BE2C (cell line): Measurements from ENCODE around the gene INHBE.

Source experiments
- DNase-seq: peaks from one replicate; pipeline ENCODE4 v3.0.0-alpha.2; 2020
- H3K27me3 ChIP-seq: fragments of 250-450 bp; sonication (Bioruptor Pico); 2 replicates; pipeline ENCODE4 v1.5.1; 2020; ENCODE audit warnings: mild to moderate bottlenecking
- H3K36me3 ChIP-seq: fragments of 250-450 bp; sonication (Bioruptor Pico); 2 replicates; pipeline ENCODE4 v1.5.1; 2020; ENCODE audit warnings: mild to moderate bottlenecking
- H3K4me1 ChIP-seq: fragments of 250-450 bp; sonication (Bioruptor Pico); 2 replicates; pipeline ENCODE4 v1.5.1; 2020
- H3K4me3 ChIP-seq: 2 replicates; pipeline ENCODE4 v1.5.1; 2011; ENCODE audit warnings: low read depth, low read length
- H3K9me3 ChIP-seq: fragments of 250-450 bp; sonication (Bioruptor Pico); 2 replicates; pipeline ENCODE4 v1.5.1; 2020
- CTCF ChIP-seq: IDR thresholded peaks from 2 replicates; pipeline ENCODE4 v1.5.1; 2012; ENCODE audit warnings: mild to moderate bottlenecking, low read depth, low read length

Gene INHBE

GRCh38 chr12:57455374-57456144 is 452 bp downstream of the INHBE start:
- no peak for DNase-seq
- no peaks in the 10 kb centered on the region for H3K9me3 ChIP-seq
- TF ChIP-seq CTCF = no peak
- no peaks in the 10 kb centered on the region; the same call in 1 of the 2 replicates for H3K27me3 ChIP-seq
- peak overlapping the region; percentile 44 for H3K4me3 ChIP-seq
- H3K4me1 ChIP-seq = peaks cover 6% of the 10 kb centered on the region
- no peaks in the 10 kb centered on the region for H3K36me3 ChIP-seq

GRCh38 chr12:57456145-57456700 is 1.1 kb downstream of the INHBE start:
- TF ChIP-seq CTCF = peak; percentile 88
- Histone ChIP-seq H3K9me3 (no peaks in the 10 kb centered on the region), H3K27me3 (peaks cover 6% of the 10 kb centered on the region), H3K4me1 (peaks cover 9% of the 10 kb centered on the region), H3K36me3 (no peaks in the 10 kb centered on the region), H3K4me3 (peak overlapping the region; percentile 44)
- DNase-seq = peak; percentile 70

- H3K4me1 ChIP-seq = peaks cover 9% of the 10 kb centered on the region
- peak overlapping the region; percentile 44 for H3K4me3 ChIP-seq
Observed at GRCh38 chr12:57456737-57457490, 1.8 kb downstream of the INHBE start.

GRCh38 chr12:57458665-57459054 is 3.6 kb downstream of the INHBE start:
- Histone ChIP-seq H3K9me3 (no peaks in the 10 kb centered on the region), H3K4me1 (peaks cover 6% of the 10 kb centered on the region), H3K27me3 (peaks cover 8% of the 10 kb centered on the region), H3K4me3 (peak overlapping the region; percentile 77), H3K36me3 (no peaks in the 10 kb centered on the region)
- TF ChIP-seq CTCF = no peak
- no peak for DNase-seq

More at GRCh38 chr12:57456737-57457490, 1.8 kb downstream of the INHBE start:
- Histone ChIP-seq H3K36me3 (no peaks in the 10 kb centered on the region), H3K27me3 (peaks cover 6% of the 10 kb centered on the region), H3K9me3 (no peaks in the 10 kb centered on the region)
- no peak for DNase-seq
- TF ChIP-seq CTCF = no peak

GRCh38 chr12:57459055-57459749 is 4.1 kb downstream of the INHBE start:
- Histone ChIP-seq H3K4me3 (peak overlapping the region; percentile 77), H3K27me3 (peaks cover 13% of the 10 kb centered on the region), H3K4me1 (peaks cover 6% of the 10 kb centered on the region), H3K36me3 (no peaks in the 10 kb centered on the region), H3K9me3 (no peaks in the 10 kb centered on the region)
- peak; percentile 83 for TF ChIP-seq CTCF
- DNase-seq = peak; percentile 95
